GM21717 (cell line): ENCODE results near the gene CCDC15.

Experiments used
- ATAC-seq: cut with Tn5 transposase; IDR thresholded peaks from one replicate; pipeline ENCODE4 v1.9.1; 2021; ENCODE audit warnings: mild to moderate bottlenecking, moderate library complexity; ENCODE audit not compliant: unreplicated experiment

Gene CCDC15

GRCh38 chr11:124953753-124954589, at the start of gene CCDC15:
CCDC15 (plus strand) TSS chr11:124954202; CDS start chr11:124954733, 531 bp downstream.
- ATAC-seq = peak; percentile 99

GRCh38 chr11:124915541-124916369, 38.2 kb upstream of the CCDC15 start:
- no peak for ATAC-seq

GRCh38 chr11:124916370-124916710, 37.7 kb upstream of the CCDC15 start:
- ATAC-seq = no peak

DNA sequence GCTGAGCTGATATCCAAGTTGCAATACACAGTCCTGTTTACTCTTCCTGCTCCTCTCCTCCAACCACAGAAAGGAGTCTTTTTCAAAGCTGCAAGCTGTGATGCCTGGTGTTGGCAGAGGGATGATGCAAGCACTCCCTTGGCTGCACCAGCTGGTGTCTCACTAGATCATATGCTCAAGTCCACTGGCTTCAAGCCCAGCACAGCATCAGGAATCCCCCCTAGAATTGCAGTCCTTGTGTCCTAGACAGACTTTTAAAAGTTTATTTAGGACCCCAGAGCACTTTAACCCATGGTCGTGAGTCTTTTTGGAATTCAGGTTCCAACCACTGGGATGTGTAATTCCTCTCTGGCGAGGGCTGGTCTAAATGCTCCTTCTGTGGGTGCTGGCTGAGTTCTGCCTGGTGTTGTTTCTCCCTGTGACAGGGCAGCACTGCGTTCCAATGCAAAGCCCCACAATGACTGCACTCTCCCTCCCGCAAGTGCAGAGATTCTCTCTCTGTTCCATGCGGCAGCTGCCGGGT, 36.8 kb upstream of the CCDC15 start:
- ATAC-seq = no peak

DNA sequence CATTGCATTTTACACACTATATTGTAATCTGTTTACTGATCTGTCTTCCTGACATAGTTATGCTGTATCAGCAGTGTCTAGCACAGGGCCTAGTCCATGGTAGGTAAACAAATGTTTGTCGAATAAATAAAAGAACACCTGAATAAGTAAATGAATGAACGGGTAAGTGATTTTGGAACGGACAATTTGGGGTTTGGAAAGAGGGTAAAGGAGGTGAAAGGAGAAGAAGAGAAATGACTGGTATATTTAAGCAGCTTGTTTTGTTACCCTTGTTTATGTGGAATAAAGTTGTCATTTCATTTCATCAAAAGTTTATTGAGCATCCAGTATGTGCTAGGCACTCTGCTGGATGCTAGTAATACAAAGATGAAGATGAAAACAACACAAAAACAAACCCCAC, 35.1 kb upstream of the CCDC15 start, which contains the start of gene HEPN1:
TSS of gene HEPN1 (plus strand) at position 301 of the 400 bp plus-strand sequence.
- ATAC-seq = no peak

DNA sequence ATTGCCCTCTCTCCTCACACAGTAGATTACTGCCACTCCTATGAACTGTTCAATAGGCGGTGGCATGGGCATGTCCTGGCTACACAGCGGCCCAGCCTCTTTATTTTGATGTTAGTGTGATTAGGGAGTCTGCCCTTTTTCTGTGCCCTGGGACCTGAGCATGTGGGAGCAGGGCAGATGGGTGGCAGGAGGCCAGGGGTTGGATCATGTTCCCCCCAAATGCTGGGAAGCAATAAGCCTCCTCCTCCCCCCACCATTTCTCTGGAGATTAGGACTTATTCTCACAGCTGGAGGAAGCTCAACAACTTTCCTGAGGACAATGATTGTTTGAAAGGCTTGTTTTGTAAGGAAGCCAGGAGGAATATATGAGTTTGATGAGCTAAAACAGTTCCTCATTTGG, 34.1 kb upstream of the CCDC15 start:
- ATAC-seq = no peak

GRCh38 chr11:124920356-124920755, 33.6 kb upstream of the CCDC15 start:
- ATAC-seq = no peak

- no peak for ATAC-seq
Measured at GRCh38 chr11:124920870-124921609, 33.0 kb upstream of the CCDC15 start.

DNA sequence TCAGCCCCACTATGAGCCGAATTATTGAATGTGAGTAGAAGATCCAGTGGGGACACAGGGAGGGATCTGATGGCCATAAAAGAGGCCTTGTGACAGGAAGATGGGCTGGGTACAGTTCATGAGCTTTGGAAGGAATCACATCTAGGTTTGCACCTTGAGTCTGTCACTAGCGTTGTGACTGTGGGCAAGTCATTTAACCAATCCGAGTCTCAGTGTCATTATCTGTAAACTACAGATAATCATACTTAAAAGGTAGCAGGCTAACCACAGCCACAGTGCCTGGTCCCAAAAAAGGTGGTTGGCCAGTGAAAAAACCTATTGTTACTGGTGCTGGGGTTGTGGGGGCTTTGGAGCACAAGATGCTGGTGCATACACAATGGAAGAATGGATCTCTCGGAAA, 31.2 kb upstream of the CCDC15 start:
- ATAC-seq = no peak

DNA sequence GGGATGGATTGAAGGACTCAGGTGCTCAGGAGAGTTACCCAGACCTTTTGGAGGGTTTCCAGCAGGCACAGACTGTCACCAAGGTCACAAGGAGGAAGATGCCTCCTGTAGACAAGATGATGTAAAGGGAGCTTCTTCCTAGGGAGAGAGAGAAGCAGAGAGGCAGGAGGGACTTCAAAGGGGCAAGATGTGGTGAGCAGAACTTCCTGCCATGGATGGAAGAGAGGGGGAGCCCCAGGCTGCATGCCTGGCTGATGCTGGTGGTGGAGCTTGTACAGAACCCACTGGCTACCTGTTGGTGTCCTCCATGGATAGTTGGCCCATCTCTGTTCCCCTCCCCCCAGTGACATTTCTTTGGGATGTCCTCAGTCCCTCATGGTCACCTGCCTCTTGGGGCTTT, 30.7 kb upstream of the CCDC15 start:
- ATAC-seq = no peak

GRCh38 chr11:124928942-124929665, 24.9 kb upstream of the CCDC15 start:
- ATAC-seq = no peak

DNA sequence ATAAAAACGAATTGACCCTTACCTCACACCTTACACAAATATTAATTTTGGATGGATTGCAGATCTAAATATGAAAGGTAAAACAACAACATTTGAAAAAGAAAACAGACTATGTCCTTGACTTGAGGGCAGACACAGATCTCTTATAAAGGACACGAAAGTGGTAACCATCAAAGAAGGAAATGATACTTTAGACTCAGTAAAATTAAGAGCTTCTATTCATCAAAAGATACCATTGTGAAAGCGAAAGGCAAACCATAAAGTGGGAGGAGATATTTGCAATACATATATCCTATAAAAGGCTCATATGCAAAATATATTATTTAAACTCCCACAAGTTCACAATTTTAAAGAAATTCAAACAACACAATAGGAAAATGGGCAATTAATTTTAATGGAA, 23.2 kb upstream of the CCDC15 start:
- ATAC-seq = peak; percentile 89

DNA sequence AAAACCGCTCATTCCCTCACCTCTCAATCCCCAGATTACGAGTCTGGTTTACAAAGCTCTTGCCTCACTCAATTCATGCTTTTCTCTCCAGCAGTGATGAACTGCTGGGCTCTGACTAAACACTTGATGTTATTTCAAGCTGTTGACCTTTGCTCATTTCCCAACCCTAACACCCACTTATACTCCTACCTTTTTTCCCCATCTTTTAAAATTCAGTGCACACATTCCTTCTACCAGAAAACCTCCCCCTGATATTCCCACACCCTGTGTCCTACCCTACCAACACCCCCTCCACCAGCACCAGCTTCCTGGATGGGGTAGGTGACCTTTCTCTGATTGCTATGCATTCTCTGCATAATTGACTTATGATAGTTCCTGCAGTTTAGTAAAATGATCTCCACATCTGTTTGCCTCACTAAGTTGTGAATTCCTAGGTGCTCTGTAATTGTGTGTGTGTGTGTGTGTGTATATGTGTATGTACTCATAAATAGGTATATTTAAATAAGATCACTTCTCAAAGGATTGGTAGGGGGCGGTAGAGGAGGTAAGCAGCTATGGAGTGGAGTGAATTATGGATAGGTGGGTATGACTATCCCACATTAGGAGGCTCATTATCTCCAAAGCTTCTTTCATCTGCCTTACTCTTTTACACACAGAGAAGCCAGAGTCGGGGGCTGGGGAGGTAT, 19.0 kb upstream of the CCDC15 start:
- no peak for ATAC-seq

- ATAC-seq = no peak
Measured at GRCh38 chr11:124935548-124936514, 18.2 kb upstream of the CCDC15 start, which contains the start of gene HEPACAM. HEPACAM (minus strand) TSS chr11:124936047; CDS start chr11:124936006, 41 bp downstream.

- ATAC-seq = no peak
Measured at GRCh38 chr11:124937336-124937935, 16.6 kb upstream of the CCDC15 start.

DNA sequence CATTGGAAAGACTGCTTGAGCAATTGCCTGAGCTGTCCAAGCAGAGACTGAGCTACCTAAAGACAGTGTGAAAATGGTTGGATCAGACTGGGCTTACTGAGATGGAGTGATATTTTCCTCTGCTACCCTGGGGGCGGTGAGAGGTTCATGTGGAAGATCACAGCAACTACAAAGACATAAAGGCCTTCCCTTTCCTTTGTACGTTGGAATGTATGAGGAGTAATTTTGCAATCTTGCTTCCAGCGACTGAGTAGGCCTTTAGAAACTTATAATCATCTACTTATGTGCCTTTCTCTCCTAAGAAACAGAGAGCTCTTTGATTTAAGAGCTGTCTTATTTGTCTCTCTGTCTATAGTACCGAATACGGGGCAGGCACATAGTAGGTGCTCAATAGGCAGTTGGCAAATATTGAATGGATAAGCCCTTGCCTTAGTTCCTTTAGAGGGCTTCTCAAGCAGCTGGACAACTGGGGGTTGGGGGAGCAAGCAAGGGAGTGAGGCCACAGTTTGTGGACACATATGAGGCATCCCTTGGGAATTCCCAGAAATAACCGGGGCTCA, 15.7 kb upstream of the CCDC15 start:
- ATAC-seq = no peak

GRCh38 chr11:124938970-124939369, 15.0 kb upstream of the CCDC15 start:
- ATAC-seq = no peak

GRCh38 chr11:124941703-124942102, 12.3 kb upstream of the CCDC15 start:
- ATAC-seq = no peak
